Neural cell (in vitro differentiated cells): ENCODE measurements around the gene CACNA1C. TPM values are rescaled to one million over a fixed set of nuclear protein-coding genes. Genes with fewer than 3 reads are reported as not detected.

Experiments used
- H2AFZ ChIP-seq: fragments of 200-600, 300-800 bp; sonication (generic), shearing (Covaris generic); 2 replicates; pipeline ENCODE4 v1.6.0; 2014; ENCODE audit warnings: low read depth, mild to moderate bottlenecking, antibody characterized with exemption, low read length, moderate library complexity
- H3F3A ChIP-seq: fragments of 200-600 bp; shearing (Covaris generic); 2 replicates; pipeline ENCODE4 v1.6.1; 2016; ENCODE audit warnings: mild to moderate bottlenecking, moderate library complexity, mixed read lengths, antibody characterized with exemption, low read length; ENCODE audit not compliant: insufficient read depth, poor library complexity, severe bottlenecking
- H3K27ac ChIP-seq: fragments of 200-600, 300-800 bp; sonication (generic), shearing (Covaris generic); 2 replicates; pipeline ENCODE4 v1.5.1; 2014; ENCODE audit warnings: mild to moderate bottlenecking, low read length, moderate library complexity
- H3K27me3 ChIP-seq: fragments of 300-800, 200-600 bp; sonication (generic), shearing (Covaris generic); 2 replicates; pipeline ENCODE4 v1.6.0; 2014; ENCODE audit warnings: mild to moderate bottlenecking, low read depth, low read length, moderate library complexity; ENCODE audit not compliant: insufficient read depth
- H3K36me3 ChIP-seq: fragments of 300-800, 200-600 bp; sonication (generic), shearing (Covaris generic); 2 replicates; pipeline ENCODE4 v1.5.1; 2014; ENCODE audit warnings: mild to moderate bottlenecking, antibody characterized with exemption, low read length, moderate library complexity; ENCODE audit not compliant: insufficient read depth
- H3K4me2 ChIP-seq: fragments of 300-800, 200-600 bp; sonication (generic), shearing (Covaris generic); 2 replicates; pipeline ENCODE4 v1.6.0; 2014; ENCODE audit warnings: mild to moderate bottlenecking, low read length
- H3K4me3 ChIP-seq: fragments of 300-800, 200-600 bp; sonication (generic), shearing (Covaris generic); 2 replicates; pipeline ENCODE4 v1.5.1; 2014; ENCODE audit warnings: mild to moderate bottlenecking, low read length, moderate library complexity
- H3K79me2 ChIP-seq: fragments of 200-600 bp; shearing (Covaris generic); replicated peaks from 2 replicates; pipeline ENCODE4 v1.6.0; 2014; ENCODE audit warnings: mild to moderate bottlenecking, low read length, moderate library complexity; ENCODE audit not compliant: insufficient read depth
- H3K9ac ChIP-seq: fragments of 300-800, 200-600 bp; sonication (generic), shearing (Covaris generic); 2 replicates; pipeline ENCODE4 v1.6.1; 2016; ENCODE audit warnings: mild to moderate bottlenecking, low read length, mixed read lengths
- H3K9me2 ChIP-seq: fragments of 200-600 bp; shearing (Covaris generic); 2 replicates; pipeline ENCODE4 v1.6.1; 2016; ENCODE audit warnings: mild to moderate bottlenecking, low read length, mixed read lengths; ENCODE audit not compliant: insufficient read depth
- H3K9me3 ChIP-seq: fragments of 200-600, 300-800 bp; sonication (generic), shearing (Covaris generic); 2 replicates; pipeline ENCODE4 v1.6.1; 2016; ENCODE audit warnings: mild to moderate bottlenecking, mixed run types, low read length, moderate library complexity, mixed read lengths
- H4K20me1 ChIP-seq: fragments of 200-600 bp; shearing (Covaris generic); 2 replicates; pipeline ENCODE4 v1.6.1; 2016; ENCODE audit warnings: mild to moderate bottlenecking, mixed run types; ENCODE audit not compliant: insufficient read depth
- CTCF ChIP-seq: fragments of 450-650 bp; IDR thresholded peaks from 2 replicates; pipeline ENCODE4 v1.5.1; 2014; ENCODE audit warnings: antibody characterized with exemption, mild to moderate bottlenecking, moderate library complexity; ENCODE audit not compliant: poor library complexity, severe bottlenecking
- EP300 ChIP-seq: fragments of 450-650 bp; conservative IDR thresholded peaks from 2 replicates; pipeline ENCODE4 v1.6.1; 2014; ENCODE audit warnings: antibody characterized with exemption, mild to moderate bottlenecking, moderate library complexity; ENCODE audit not compliant: poor library complexity, severe bottlenecking
- EZH2 ChIP-seq: fragments of 200-600, 300-800 bp; shearing (Covaris generic), sonication (generic); IDR thresholded peaks from 2 replicates; pipeline ENCODE4 v1.6.1; 2014; ENCODE audit warnings: antibody characterized with exemption, low read length, borderline replicate concordance, mild to moderate bottlenecking; ENCODE audit not compliant: insufficient read depth, poor library complexity, severe bottlenecking
- MXI1 ChIP-seq: fragments of 450-650 bp; conservative IDR thresholded peaks from 2 replicates; pipeline ENCODE4 v1.6.1; 2014; ENCODE audit warnings: antibody characterized with exemption, mild to moderate bottlenecking; ENCODE audit not compliant: poor library complexity, severe bottlenecking
- POLR2AphosphoS5 ChIP-seq: IDR thresholded peaks from 2 replicates; pipeline ENCODE4 v1.6.1; 2012
- RAD21 ChIP-seq: fragments of 450-650 bp; conservative IDR thresholded peaks from 2 replicates; pipeline ENCODE4 v1.6.1; 2014; ENCODE audit warnings: antibody characterized with exemption, mild to moderate bottlenecking, moderate library complexity
- REST ChIP-seq: IDR thresholded peaks from 2 replicates; pipeline ENCODE4 v1.6.1; 2012; ENCODE audit warnings: borderline replicate concordance
- SMC3 ChIP-seq: fragments of 450-650 bp; conservative IDR thresholded peaks from 2 replicates; pipeline ENCODE4 v1.6.1; 2014; ENCODE audit warnings: antibody characterized with exemption, mild to moderate bottlenecking, moderate library complexity; ENCODE audit not compliant: poor library complexity
- TAF1 ChIP-seq: IDR thresholded peaks from 2 replicates; pipeline ENCODE4 v1.6.1; 2012; ENCODE audit warnings: low read depth
- polyA plus RNA-seq: library from polyadenylated mRNA; depleted of rRNA; stranded (reverse); fragments of >200 nt; gene quantifications from 2 replicates; pipeline ENCODE4 v1.2.3, GENCODE V29; 2014

CACNA1C gene
- polyA plus RNA-seq, 1 donor from 2014 or later = 9.7 TPM

- Histone ChIP-seq H3K27ac (no peak overlapping the region), H2AFZ (no peak overlapping the region), H3K4me3 (no peak overlapping the region), H4K20me1 (no peaks in the 10 kb centered on the region), H3K9me3 (no peaks in the 10 kb centered on the region), H3K27me3 (peaks cover 36% of the 10 kb centered on the region), H3K9me2 (no peaks in the 10 kb centered on the region), H3K9ac (no peak overlapping the region), H3F3A (no peaks in the 10 kb centered on the region), H3K4me2 (no peak overlapping the region), H3K36me3 (no peaks in the 10 kb centered on the region), H3K79me2 (no peaks in the 10 kb centered on the region)
- TF ChIP-seq REST (no peak), POLR2AphosphoS5 (no peak), EP300 (no peak), MXI1 (no peak), EZH2 (no peak), SMC3 (no peak), CTCF (no peak), RAD21 (no peak)
These were observed 639.3 kb downstream of the CACNA1C start for GRCh38 chr12:2692080-2692479.

GRCh38 chr12:2693244-2693860, 640.6 kb downstream of the CACNA1C start:
- Histone ChIP-seq H4K20me1 (no peaks in the 10 kb centered on the region), H3K27ac (no peak overlapping the region), H3K4me2 (no peak overlapping the region), H3K27me3 (peaks cover 36% of the 10 kb centered on the region), H3K79me2 (no peaks in the 10 kb centered on the region), H3K9ac (no peak overlapping the region), H2AFZ (no peak overlapping the region), H3K4me3 (no peak overlapping the region), H3F3A (no peaks in the 10 kb centered on the region), H3K9me2 (no peaks in the 10 kb centered on the region), H3K36me3 (no peaks in the 10 kb centered on the region), H3K9me3 (no peaks in the 10 kb centered on the region)
- TF ChIP-seq MXI1 = no peak
- TF ChIP-seq CTCF = no peak
- no peak for TF ChIP-seq SMC3
- no peak for TF ChIP-seq TAF1
- no peak for TF ChIP-seq RAD21
- TF ChIP-seq EZH2 = no peak
